ENCODE results near the gene UBE2C.

DNA sequence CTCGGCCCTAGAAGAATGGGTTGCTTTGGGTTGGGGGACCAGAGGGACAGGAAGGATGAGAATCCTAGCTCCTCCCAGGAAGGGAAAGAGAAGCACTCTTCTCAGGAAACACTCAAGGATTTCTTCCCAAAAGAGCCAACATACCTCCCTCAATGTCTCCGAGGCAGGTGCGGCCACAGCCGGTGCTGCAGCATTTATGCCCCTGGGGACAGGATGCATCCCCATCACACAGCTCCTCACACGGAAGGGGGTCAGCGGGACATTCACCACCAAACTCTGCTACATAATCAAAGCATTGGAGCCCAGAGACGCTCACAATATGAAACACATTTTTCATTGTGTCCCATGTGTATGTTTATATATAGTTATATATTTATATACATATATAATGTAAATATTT is 35.5 kb upstream of the UBE2C start:
- TF ChIP-seq CTCF (IDR thresholded peaks at IDR 0.05) (no peak), POLR2A (IDR thresholded peaks at IDR 0.05) (no peak)
